Neuronal stem cell (in vitro differentiated cells): ENCODE measurements around the gene CCDC138.

ENCODE experiments used
- DNase-seq: peaks from one replicate; pipeline ENCODE4 v3.0.0-alpha.2; 2013; ENCODE audit warnings: low spot score
- H2AFZ ChIP-seq: one replicate; pipeline ENCODE4 v1.6.1; 2013; ENCODE audit warnings: mild to moderate bottlenecking, low read length, inconsistent platforms
- H2AK5ac ChIP-seq: 2 replicates; pipeline ENCODE4 v1.6.1; 2013; ENCODE audit warnings: low read depth, mild to moderate bottlenecking, inconsistent platforms, low read length, moderate library complexity, mixed read lengths
- H2BK120ac ChIP-seq: 2 replicates; pipeline ENCODE4 v1.6.1; 2013; ENCODE audit warnings: low read depth, mild to moderate bottlenecking, inconsistent platforms, low read length, moderate library complexity, mixed read lengths
- H2BK12ac ChIP-seq: one replicate; pipeline ENCODE4 v1.6.1; 2013; ENCODE audit warnings: low read length, inconsistent platforms
- H2BK15ac ChIP-seq: 2 replicates; pipeline ENCODE4 v1.6.1; 2013; ENCODE audit warnings: mild to moderate bottlenecking, low read length, inconsistent platforms, mixed read lengths
- H2BK5ac ChIP-seq: one replicate; pipeline ENCODE4 v1.6.1; 2013; ENCODE audit warnings: inconsistent platforms, mild to moderate bottlenecking, low read length, moderate library complexity
- H3K14ac ChIP-seq: one replicate; pipeline ENCODE4 v1.6.1; 2013; ENCODE audit warnings: low read length, inconsistent platforms
- H3K18ac ChIP-seq: 2 replicates; pipeline ENCODE4 v1.6.1; 2013; ENCODE audit warnings: low read length, inconsistent platforms
- H3K23ac ChIP-seq: 2 replicates; pipeline ENCODE4 v1.6.1; 2013; ENCODE audit warnings: low read depth, mild to moderate bottlenecking, mixed read lengths, low read length, inconsistent platforms; ENCODE audit not compliant: poor library complexity
- H3K27ac ChIP-seq: replicated peaks from 3 replicates; pipeline ENCODE4 v1.5.1; 2013; ENCODE audit warnings: low read length, inconsistent platforms
- H3K27me3 ChIP-seq, 3 experiments: 2 replicates each; pipeline ENCODE4 v1.6.1; 2013; ENCODE audit warnings: low read length in 3 of 3, mild to moderate bottlenecking in 2 of 3, inconsistent platforms in 1 of 3, low read depth in 1 of 3, mixed read lengths in 1 of 3, moderate library complexity in 1 of 3; ENCODE audit not compliant: control insufficient read depth in 3 of 3, insufficient read depth in 3 of 3
- H3K36me3 ChIP-seq, 2 donors: replicated peaks in 1 of 2; 2 replicates each; pipeline ENCODE4 v1.6.1; 2013; ENCODE audit warnings: low read length in 2 of 2; ENCODE audit not compliant: control insufficient read depth in 2 of 2, insufficient read depth in 2 of 2
- H3K4ac ChIP-seq: 2 replicates; pipeline ENCODE4 v1.6.1; 2013; ENCODE audit warnings: inconsistent platforms, mild to moderate bottlenecking, low read length, moderate library complexity
- H3K4me1 ChIP-seq, 2 donors: 1 replicate in 1 of 2; 2 replicates in 1 of 2; pipeline ENCODE4 v1.6.1; 2013; ENCODE audit warnings: low read length in 2 of 2, low read depth in 1 of 2; ENCODE audit not compliant: control insufficient read depth in 2 of 2, insufficient read depth in 1 of 2
- H3K4me2 ChIP-seq: one replicate; pipeline ENCODE4 v1.6.1; 2013; ENCODE audit warnings: mild to moderate bottlenecking, low read length, inconsistent platforms; ENCODE audit not compliant: insufficient read depth, poor library complexity, severe bottlenecking
- H3K4me3 ChIP-seq, 2 donors: 2 replicates each; pipeline ENCODE4 v1.5.1; 2013; ENCODE audit warnings: low read length in 2 of 2, mild to moderate bottlenecking in 2 of 2, inconsistent platforms in 1 of 2, moderate library complexity in 1 of 2
- H3K79me1 ChIP-seq: one replicate; pipeline ENCODE4 v1.6.1; 2013; ENCODE audit warnings: low read depth, mild to moderate bottlenecking, inconsistent platforms, low read length, moderate library complexity
- H3K9ac ChIP-seq: one replicate; pipeline ENCODE4 v1.6.1; 2013; ENCODE audit warnings: mild to moderate bottlenecking, low read depth, low read length, inconsistent platforms; ENCODE audit not compliant: poor library complexity
- H3K9me3 ChIP-seq, 2 donors: replicated peaks in 1 of 2; 2 replicates each; pipeline versions ENCODE3 to v1.6.1; 2013; ENCODE audit warnings: low read length in 2 of 2, mild to moderate bottlenecking in 2 of 2, inconsistent platforms in 1 of 2, low read depth in 1 of 2, mixed read lengths in 1 of 2, moderate library complexity in 1 of 2; ENCODE audit not compliant: control insufficient read depth in 2 of 2, insufficient read depth in 1 of 2
- H4K8ac ChIP-seq: one replicate; pipeline ENCODE4 v1.6.1; 2013; ENCODE audit warnings: low read depth, mild to moderate bottlenecking, inconsistent platforms, low read length, moderate library complexity
- H4K91ac ChIP-seq: one replicate; pipeline ENCODE4 v1.6.1; 2013; ENCODE audit warnings: low read length, low read depth, mild to moderate bottlenecking, inconsistent platforms; ENCODE audit not compliant: poor library complexity
- WGBS, 2 donors: extraction: QIAGEN DNeasy Blood & Tissue Kit; methylation state at CpG; one replicate each; pipeline ENCODE4 v1.1.7; 2013; ENCODE audit warnings: missing lambda C conversion rate in 2 of 2, mixed read lengths in 1 of 2; ENCODE audit not compliant: insufficient read length in 2 of 2, insufficient replicate concordance in 1 of 2; ENCODE audit errors: extremely low coverage in 2 of 2; 5-methylcytosine and 5-hydroxymethylcytosine counted together

The CCDC138 gene

DNA sequence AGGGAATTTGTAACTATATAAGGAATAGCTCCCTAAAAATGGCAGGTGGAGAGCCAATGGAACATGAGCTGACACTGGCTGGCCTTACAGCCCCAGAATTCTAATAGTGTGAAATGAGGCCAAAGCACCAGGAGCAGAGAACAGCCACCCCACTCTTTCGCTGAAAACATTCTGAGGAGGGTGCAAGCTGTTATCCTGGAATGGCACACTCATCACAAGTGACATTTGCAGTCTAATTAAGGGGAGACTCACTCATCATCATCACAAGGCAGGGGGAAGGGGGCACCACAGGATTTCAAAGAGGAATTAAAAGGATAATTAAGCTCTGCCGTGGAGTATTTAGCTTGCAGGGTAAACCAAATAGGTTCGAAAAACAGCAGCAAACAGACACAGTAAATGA, 108.2 kb downstream of the CCDC138 start:
- no CpG with 5 or more reads among the region's 3 CpGs for WGBS, 2 donors
- no peak overlapping the region for H3K18ac ChIP-seq

DNA sequence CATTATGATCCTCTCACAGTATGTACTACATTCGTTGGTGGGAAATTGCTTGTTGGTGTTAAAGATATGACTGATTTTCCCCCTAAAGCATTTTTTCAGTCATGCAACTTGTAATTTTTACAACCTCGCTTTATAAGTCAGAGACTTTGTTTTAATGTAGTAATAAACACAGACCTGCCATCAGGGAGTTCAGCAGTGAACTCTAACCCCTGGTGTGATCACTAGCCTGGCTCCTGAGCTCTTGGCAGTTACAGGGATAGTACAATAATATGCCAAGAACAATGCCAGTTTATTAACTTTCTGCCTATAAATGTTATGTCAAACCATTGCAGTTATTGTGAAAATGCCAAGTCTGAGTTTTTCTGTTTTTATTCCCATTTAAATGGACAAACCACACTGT, 108.6 kb downstream of the CCDC138 start:
- no peak overlapping the region for H3K4ac ChIP-seq
- H2BK5ac ChIP-seq, result no peak overlapping the region
- H2BK15ac ChIP-seq, result no peak overlapping the region
- H2BK12ac ChIP-seq, result no peak overlapping the region
- H4K8ac ChIP-seq, result no peak overlapping the region
- H2AFZ ChIP-seq, result no peak overlapping the region
- H3K36me3 ChIP-seq, result peaks cover 0 to 2% of the 10 kb centered on the region in 2 donors
- H3K4me1 ChIP-seq, result no peaks in the 10 kb centered on the region
- H3K4me3 ChIP-seq, result no peak overlapping the region
- no peak overlapping the region for H2AK5ac ChIP-seq
- H3K9ac ChIP-seq, result no peak overlapping the region
- no peak overlapping the region for H3K18ac ChIP-seq
- peaks cover 3 to 7% of the 10 kb centered on the region in 2 donors for H3K9me3 ChIP-seq
- no peak overlapping the region for H2BK120ac ChIP-seq
- no peak overlapping the region for H3K27ac ChIP-seq
- H3K27me3 ChIP-seq, result no peaks in the 10 kb centered on the region
- H3K14ac ChIP-seq, result no peak overlapping the region
- no peaks in the 10 kb centered on the region for H3K79me1 ChIP-seq
- WGBS, 2 donors, result no CpG with 5 or more reads among the region's 2 CpGs
- no peak overlapping the region for H3K23ac ChIP-seq
- DNase-seq, result no peak
- H3K4me2 ChIP-seq, result no peak overlapping the region
- H4K91ac ChIP-seq, result no peak overlapping the region

More for the DNA sequence above, 108.2 kb downstream of the CCDC138 start:
- no peak overlapping the region for H2BK12ac ChIP-seq
- no peak for DNase-seq
- no peak overlapping the region for H2BK5ac ChIP-seq
- H2AK5ac ChIP-seq, result no peak overlapping the region
- no peak overlapping the region for H2BK120ac ChIP-seq
- no peak overlapping the region for H3K9ac ChIP-seq
- no peak overlapping the region for H3K23ac ChIP-seq
- H3K27ac ChIP-seq, result no peak overlapping the region
- no peak overlapping the region for H2AFZ ChIP-seq
- H3K14ac ChIP-seq, result no peak overlapping the region
- no peak overlapping the region for H3K4me2 ChIP-seq
- H4K8ac ChIP-seq, result no peak overlapping the region
- H4K91ac ChIP-seq, result no peak overlapping the region
- H3K79me1 ChIP-seq, result no peaks in the 10 kb centered on the region
- no peaks in the 10 kb centered on the region for H3K4me1 ChIP-seq
- no peak overlapping the region for H2BK15ac ChIP-seq
- H3K9me3 ChIP-seq, result peaks cover 4 to 11% of the 10 kb centered on the region in 2 donors
- no peak overlapping the region for H3K4me3 ChIP-seq
- H3K36me3 ChIP-seq, result peaks cover 0 to 2% of the 10 kb centered on the region in 2 donors
- H3K4ac ChIP-seq, result no peak overlapping the region
- H3K27me3 ChIP-seq, result no peaks in the 10 kb centered on the region

GRCh38 chr2:108896741-108897140, 110.2 kb downstream of the CCDC138 start:
- Histone ChIP-seq H3K27ac (no peak overlapping the region), H3K18ac (no peak overlapping the region), H3K14ac (no peak overlapping the region), H3K4ac (no peak overlapping the region), H2AFZ (no peak overlapping the region), H3K4me1 (no peaks in the 10 kb centered on the region), H3K9me3 (peaks cover 0 to 2% of the 10 kb centered on the region in 2 donors), H2BK12ac (no peak overlapping the region), H3K36me3 (peaks cover 0 to 2% of the 10 kb centered on the region in 2 donors), H2AK5ac (no peak overlapping the region), H4K91ac (no peak overlapping the region), H3K27me3 (no peaks in the 10 kb centered on the region), H3K4me2 (no peak overlapping the region), H2BK5ac (no peak overlapping the region), H3K23ac (peak overlapping the region; percentile 32), H2BK15ac (no peak overlapping the region), H2BK120ac (no peak overlapping the region), H3K9ac (no peak overlapping the region), H4K8ac (no peak overlapping the region), H3K79me1 (no peaks in the 10 kb centered on the region), H3K4me3 (peak overlapping the region in 1 of 2 donors; percentile 48)
- no peak for DNase-seq
- no CpG with 5 or more reads among the region's 13 CpGs for WGBS, 2 donors

- Histone ChIP-seq H3K4me3 (no peak overlapping the region), H3K36me3 (peaks cover 0 to 2% of the 10 kb centered on the region in 2 donors), H3K9ac (no peak overlapping the region), H3K18ac (no peak overlapping the region), H2BK15ac (no peak overlapping the region), H3K27me3 (no peaks in the 10 kb centered on the region), H3K27ac (no peak overlapping the region), H2BK5ac (no peak overlapping the region), H2BK12ac (no peak overlapping the region), H3K4me2 (no peak overlapping the region), H3K14ac (no peak overlapping the region), H4K91ac (no peak overlapping the region), H2AFZ (no peak overlapping the region), H3K4ac (no peak overlapping the region), H3K23ac (no peak overlapping the region), H2BK120ac (no peak overlapping the region), H4K8ac (no peak overlapping the region), H2AK5ac (no peak overlapping the region), H3K4me1 (no peaks in the 10 kb centered on the region), H3K9me3 (no peaks in the 10 kb centered on the region), H3K79me1 (no peaks in the 10 kb centered on the region)
- no peak for DNase-seq
- WGBS, 2 donors, result no CpG with 5 or more reads among the region's 1 CpG
Observed at GRCh38 chr2:108898315-108899082, 111.9 kb downstream of the CCDC138 start.
